ENCODE measurements around the gene TANC1.

TANC1 gene

GRCh38 chr2:159066541-159067156 is 98.2 kb downstream of the TANC1 start:
- no peak for DNase-seq

GRCh38 chr2:159067971-159068370 is 99.5 kb downstream of the TANC1 start:
- DNase-seq, result no peak

- no peak for DNase-seq
Observed at GRCh38 chr2:159069229-159069628, 100.8 kb downstream of the TANC1 start.

GRCh38 chr2:159070235-159070634 is 101.8 kb downstream of the TANC1 start:
- DNase-seq, result no peak

- DNase-seq, result no peak
Observed at GRCh38 chr2:159071190-159071915, 102.9 kb downstream of the TANC1 start.

GRCh38 chr2:159072795-159073194 is 104.4 kb downstream of the TANC1 start:
- DNase-seq, result no peak

- DNase-seq, result no peak
Observed at GRCh38 chr2:159073256-159073655, 104.8 kb downstream of the TANC1 start.

GRCh38 chr2:159074605-159075004 is 106.2 kb downstream of the TANC1 start:
- DNase-seq, result no peak

- no peak for DNase-seq
Observed at GRCh38 chr2:159075727-159076126, 107.3 kb downstream of the TANC1 start.

GRCh38 chr2:159076241-159076640 is 107.8 kb downstream of the TANC1 start:
- no peak for DNase-seq

GRCh38 chr2:159077869-159078268 is 109.4 kb downstream of the TANC1 start:
- no peak for DNase-seq

- DNase-seq, result no peak
Observed at GRCh38 chr2:159078443-159078842, 110.0 kb downstream of the TANC1 start.

- DNase-seq, result no peak
Observed at GRCh38 chr2:159080641-159081040, 112.2 kb downstream of the TANC1 start.

- DNase-seq, result no peak
Observed at GRCh38 chr2:159082119-159082518, 113.7 kb downstream of the TANC1 start.

- no peak for DNase-seq
Observed at GRCh38 chr2:159084384-159085370, 116.2 kb downstream of the TANC1 start.

GRCh38 chr2:159086342-159086741 is 117.9 kb downstream of the TANC1 start:
- DNase-seq, result no peak

GRCh38 chr2:159086826-159087225 is 118.4 kb downstream of the TANC1 start:
- no peak for DNase-seq

GRCh38 chr2:159088906-159089305 is 120.5 kb downstream of the TANC1 start:
- no peak for DNase-seq

GRCh38 chr2:159089543-159089942 is 121.1 kb downstream of the TANC1 start:
- no peak for DNase-seq

- DNase-seq, result no peak
Observed at GRCh38 chr2:159090514-159091201, 122.2 kb downstream of the TANC1 start.

GRCh38 chr2:159091381-159091780 is 122.9 kb downstream of the TANC1 start:
- no peak for DNase-seq

GRCh38 chr2:159091976-159092375 is 123.5 kb downstream of the TANC1 start:
- peak; percentile 4 to 31 for DNase-seq

- DNase-seq, result no peak
Observed at GRCh38 chr2:159093497-159093896, 125.1 kb downstream of the TANC1 start.
